Esophagus squamous epithelium (tissue), 5 donors: Measurements from ENCODE around the gene SLC2A8. TPM values are rescaled to one million over a fixed set of nuclear protein-coding genes. Genes with fewer than 3 reads are reported as not detected.

Source experiments
- DNase-seq: peaks from one replicate; lab custom pipeline; 2025; lab: John Stamatoyannopoulos, UW
- H3K27ac ChIP-seq, 4 donors: fragments of 200-600 bp; sonication (generic); one replicate each; pipeline ENCODE4 v1.5.1; 2016 to 2019; ENCODE audit warnings: mild to moderate bottlenecking in 1 of 4
- H3K27me3 ChIP-seq, 4 donors: fragments of 200-600 bp; sonication (generic); 1 replicate in 3 of 4; 2 replicates in 1 of 4; pipeline versions ENCODE4 v1.5.1 to v1.6.0; 2017 to 2021; ENCODE audit warnings: antibody characterized with exemption in 1 of 4
- H3K36me3 ChIP-seq, 3 donors: fragments of 200-600 bp; sonication (generic); one replicate each; pipeline ENCODE4 v1.5.1; 2016 to 2019
- H3K4me1 ChIP-seq, 3 donors: fragments of 200-600 bp; sonication (generic); one replicate each; pipeline ENCODE4 v1.5.1; 2017 to 2019
- H3K4me3 ChIP-seq, 4 donors: fragments of 200-600 bp; sonication (generic); 1 replicate in 3 of 4; 2 replicates in 1 of 4; pipeline ENCODE4 v1.5.1; 2016 to 2019; ENCODE audit warnings: mild to moderate bottlenecking in 2 of 4, moderate library complexity in 1 of 4
- H3K9me3 ChIP-seq, 3 donors: fragments of 200-600 bp; sonication (generic); one replicate each; pipeline ENCODE4 v1.5.1; 2016 to 2019
- CTCF ChIP-seq, 6 experiments: fragments of 450-650 bp in 4 of 6; fragments of 200-600 bp in 2 of 6; sonication (generic) in 2 of 6; IDR thresholded peaks; one replicate each; pipeline ENCODE4 v1.5.1; 2016 to 2019; ENCODE audit warnings: antibody characterized with exemption in 6 of 6, mild to moderate bottlenecking in 4 of 6, moderate library complexity in 4 of 6
- POLR2A ChIP-seq, 4 donors: fragments of 450-650 bp; IDR thresholded peaks; one replicate each; pipeline ENCODE4 v1.6.1; 2017; ENCODE audit warnings: antibody characterized with exemption in 4 of 4, mild to moderate bottlenecking in 4 of 4, moderate library complexity in 3 of 4
- WGBS, 2 donors: methylation state at CpG; one replicate each; pipeline ENCODE4 v1.1.5; 2018; 5-methylcytosine and 5-hydroxymethylcytosine counted together
- intact Hi-C: fragments of 100-400 bp; cut with DNase I; formaldehyde crosslinking; loops from one replicate; pipeline ENCODE4 v1.15.0; 2022
- total RNA-seq, 4 donors: library from RNA; depleted of rRNA; stranded (reverse); fragments of >200 nt; gene quantifications; one replicate each; pipeline ENCODE4 v1.1.0, GENCODE V29; 2016
- donor health status: DM: yes; HTN: yes; CAD: no.

The SLC2A8 gene
- total RNA-seq, 4 donors from 2014 or later, result 6.2 to 28.3 (median 16.7) TPM

GRCh38 chr9:127417131-127418036, 20.4 kb downstream of the SLC2A8 start:
- Histone ChIP-seq H3K36me3 (no peaks in the 10 kb centered on the region), H3K9me3 (no peaks in the 10 kb centered on the region), H3K4me1 (peaks cover 14 to 77% (median 24%) of the 10 kb centered on the region in 3 donors), H3K4me3 (no peak overlapping the region), H3K27ac (peak overlapping the region in 3 of 4 donors; percentile 21 to 74 (median 71)), H3K27me3 (no peaks in the 10 kb centered on the region)
- WGBS, 2 donors, result 44 to 45% methylated on average over 10 to 12 of the region's 15 CpGs
- intact Hi-C loops, result no loop called here
- DNase-seq, result no peak
- TF ChIP-seq POLR2A (IDR thresholded peaks at IDR 0.05) (no peak), CTCF (IDR thresholded peaks at IDR 0.05) (no peak)

GRCh38 chr9:127418037-127418471, 21.1 kb downstream of the SLC2A8 start:
- WGBS, 2 donors, result 10 to 40% methylated on average over 1 to 4 of the region's 12 CpGs
- Histone ChIP-seq H3K36me3 (no peaks in the 10 kb centered on the region), H3K4me1 (peaks cover 21 to 84% (median 30%) of the 10 kb centered on the region in 3 donors), H3K27me3 (no peaks in the 10 kb centered on the region), H3K9me3 (no peaks in the 10 kb centered on the region), H3K27ac (peak overlapping the region in 3 of 4 donors; percentile 21 to 74 (median 71)), H3K4me3 (no peak overlapping the region)
- DNase-seq, result no peak
- intact Hi-C loops, result no loop called here
- no peak for TF ChIP-seq POLR2A (IDR thresholded peaks at IDR 0.05)
- TF ChIP-seq CTCF (IDR thresholded peaks at IDR 0.05), result peak in 3 of 6 experiments; percentile 7 to 49 (median 8)

- no peak overlapping the region for H3K4me3 ChIP-seq
- DNase-seq, result no peak
- H3K36me3 ChIP-seq, result no peaks in the 10 kb centered on the region
- H3K27ac ChIP-seq, result peak overlapping the region in 1 of 4 donors; percentile 74
- H3K9me3 ChIP-seq, result no peaks in the 10 kb centered on the region
- TF ChIP-seq CTCF (IDR thresholded peaks at IDR 0.05) (no peak), POLR2A (IDR thresholded peaks at IDR 0.05) (no peak)
- 81 to 83% methylated on average over 6 of the region's 6 CpGs for WGBS, 2 donors
- H3K27me3 ChIP-seq, result no peaks in the 10 kb centered on the region
- H3K4me1 ChIP-seq, result peaks cover 24 to 88% (median 33%) of the 10 kb centered on the region in 3 donors
- intact Hi-C loops, result no loop called here
These were observed 22.4 kb downstream of the SLC2A8 start for GRCh38 chr9:127419348-127419747.

GRCh38 chr9:127421057-127421456, 24.1 kb downstream of the SLC2A8 start:
- intact Hi-C loops, result no loop called here
- no peak overlapping the region for H3K27ac ChIP-seq
- H3K4me1 ChIP-seq, result peaks cover 36 to 87% (median 45%) of the 10 kb centered on the region in 3 donors

More at GRCh38 chr9:127421057-127421456, 24.1 kb downstream of the SLC2A8 start:
- H3K27me3 ChIP-seq, result no peaks in the 10 kb centered on the region
- H3K9me3 ChIP-seq, result no peaks in the 10 kb centered on the region
- H3K4me3 ChIP-seq, result no peak overlapping the region
- TF ChIP-seq CTCF (IDR thresholded peaks at IDR 0.05) (no peak), POLR2A (IDR thresholded peaks at IDR 0.05) (no peak)
- H3K36me3 ChIP-seq, result no peaks in the 10 kb centered on the region
- no peak for DNase-seq
- 83 to 94% methylated on average over 7 of the region's 7 CpGs for WGBS, 2 donors
